Glutamatergic neuron (in vitro differentiated cells): ENCODE results near the gene ADCY2. TPM values are rescaled to one million over a fixed set of nuclear protein-coding genes. Genes with fewer than 3 reads are reported as not detected.

Experiments used
- DNase-seq: peaks from one replicate; pipeline ENCODE4 v3.0.0; 2022
- H3K27ac Mint-ChIP-seq: one replicate; pipeline ENCODE4 v1.8.0; 2020; ENCODE audit warnings: mild to moderate bottlenecking, mixed read lengths, inconsistent platforms; ENCODE audit not compliant: unreplicated experiment
- H3K27me3 Mint-ChIP-seq: one replicate; pipeline ENCODE4 v1.8.0; 2020; ENCODE audit warnings: mild to moderate bottlenecking, moderate library complexity, mixed read lengths, inconsistent platforms; ENCODE audit not compliant: unreplicated experiment
- H3K36me3 Mint-ChIP-seq: one replicate; pipeline ENCODE4 v1.8.0; 2020; ENCODE audit warnings: mild to moderate bottlenecking, mixed read lengths, inconsistent platforms; ENCODE audit not compliant: unreplicated experiment
- H3K4me1 Mint-ChIP-seq: one replicate; pipeline ENCODE4 v1.8.0; 2020; ENCODE audit warnings: mild to moderate bottlenecking, low read depth, mixed read lengths, inconsistent platforms; ENCODE audit not compliant: unreplicated experiment
- H3K4me3 Mint-ChIP-seq: one replicate; pipeline ENCODE4 v1.8.0; 2020; ENCODE audit warnings: mild to moderate bottlenecking, mixed read lengths, inconsistent platforms; ENCODE audit not compliant: unreplicated experiment
- H3K9me3 Mint-ChIP-seq: one replicate; pipeline ENCODE4 v1.8.0; 2020; ENCODE audit warnings: mild to moderate bottlenecking, moderate library complexity, mixed read lengths, inconsistent platforms; ENCODE audit not compliant: unreplicated experiment
- CTCF ChIP-seq: fragments of 200-600 bp; sonication (generic); IDR thresholded peaks from one replicate; pipeline ENCODE4 v1.5.0; 2021; ENCODE audit not compliant: partially characterized antibody, unreplicated experiment
- total RNA-seq: library from RNA; stranded (reverse); fragmentation: NEBNext Ultra II Directional; extraction: Animal tissue kit (Norgen Biotek cat#: 25700); gene quantifications from one replicate; pipeline ENCODE4 v1.2.1, GENCODE V29; 2021; ENCODE audit not compliant: unreplicated experiment

The ADCY2 gene
- total RNA-seq, 1 donor from 2014 or later: 3.8 TPM

- no peaks in the 10 kb centered on the region for H3K27me3 Mint-ChIP-seq
- no peak overlapping the region for H3K4me3 Mint-ChIP-seq
- no peak for TF ChIP-seq CTCF
- H3K4me1 Mint-ChIP-seq: peaks cover 3% of the 10 kb centered on the region
- no peak for DNase-seq
- H3K36me3 Mint-ChIP-seq: no peaks in the 10 kb centered on the region
- H3K9me3 Mint-ChIP-seq: peaks cover 7% of the 10 kb centered on the region
- H3K27ac Mint-ChIP-seq: no peak overlapping the region
Observed at GRCh38 chr5:7415587-7416535, 19.9 kb downstream of the ADCY2 start.

GRCh38 chr5:7418276-7418675 lies 22.3 kb downstream of the ADCY2 start:
- DNase-seq: no peak
- Mint-ChIP-seq H3K27me3 (no peaks in the 10 kb centered on the region), H3K4me1 (peaks cover 5% of the 10 kb centered on the region), H3K9me3 (peaks cover 7% of the 10 kb centered on the region), H3K4me3 (no peak overlapping the region), H3K27ac (no peak overlapping the region), H3K36me3 (no peaks in the 10 kb centered on the region)
- TF ChIP-seq CTCF: no peak

- Mint-ChIP-seq H3K27me3 (no peaks in the 10 kb centered on the region), H3K9me3 (peaks cover 7% of the 10 kb centered on the region), H3K36me3 (no peaks in the 10 kb centered on the region), H3K27ac (no peak overlapping the region), H3K4me3 (no peak overlapping the region), H3K4me1 (peaks cover 5% of the 10 kb centered on the region)
- DNase-seq: no peak
- no peak for TF ChIP-seq CTCF
Observed at GRCh38 chr5:7419367-7419766, 23.4 kb downstream of the ADCY2 start.

- Mint-ChIP-seq H3K4me1 (peaks cover 5% of the 10 kb centered on the region), H3K36me3 (no peaks in the 10 kb centered on the region), H3K9me3 (peaks cover 7% of the 10 kb centered on the region), H3K27ac (no peak overlapping the region), H3K27me3 (no peaks in the 10 kb centered on the region), H3K4me3 (no peak overlapping the region)
- TF ChIP-seq CTCF: no peak
- DNase-seq: no peak
Observed at GRCh38 chr5:7419846-7420245, 23.9 kb downstream of the ADCY2 start.
